Stimulated activated CD8-positive, alpha-beta memory T cell treated with anti-CD3 and anti-CD28 coated beads, Interleukin-7, amount 100 ng/mL, for 4 hours (primary cell): ENCODE data around the gene LHX2.

Experiments used
- DNase-seq, 2 donors: peaks; one replicate each; pipeline ENCODE4 v3.0.0-alpha.2; 2020; ENCODE audit warnings: low read depth in 2 of 2

Gene LHX2

GRCh38 chr9:124013309-124014210 lies 2.0 kb downstream of the LHX2 start:
- no peak for DNase-seq

GRCh38 chr9:124014211-124014955 lies 2.8 kb downstream of the LHX2 start:
- no peak for DNase-seq

GRCh38 chr9:124014956-124015660 lies 3.5 kb downstream of the LHX2 start:
- no peak for DNase-seq

GRCh38 chr9:124015661-124016131 lies 4.1 kb downstream of the LHX2 start:
- no peak for DNase-seq

DNA sequence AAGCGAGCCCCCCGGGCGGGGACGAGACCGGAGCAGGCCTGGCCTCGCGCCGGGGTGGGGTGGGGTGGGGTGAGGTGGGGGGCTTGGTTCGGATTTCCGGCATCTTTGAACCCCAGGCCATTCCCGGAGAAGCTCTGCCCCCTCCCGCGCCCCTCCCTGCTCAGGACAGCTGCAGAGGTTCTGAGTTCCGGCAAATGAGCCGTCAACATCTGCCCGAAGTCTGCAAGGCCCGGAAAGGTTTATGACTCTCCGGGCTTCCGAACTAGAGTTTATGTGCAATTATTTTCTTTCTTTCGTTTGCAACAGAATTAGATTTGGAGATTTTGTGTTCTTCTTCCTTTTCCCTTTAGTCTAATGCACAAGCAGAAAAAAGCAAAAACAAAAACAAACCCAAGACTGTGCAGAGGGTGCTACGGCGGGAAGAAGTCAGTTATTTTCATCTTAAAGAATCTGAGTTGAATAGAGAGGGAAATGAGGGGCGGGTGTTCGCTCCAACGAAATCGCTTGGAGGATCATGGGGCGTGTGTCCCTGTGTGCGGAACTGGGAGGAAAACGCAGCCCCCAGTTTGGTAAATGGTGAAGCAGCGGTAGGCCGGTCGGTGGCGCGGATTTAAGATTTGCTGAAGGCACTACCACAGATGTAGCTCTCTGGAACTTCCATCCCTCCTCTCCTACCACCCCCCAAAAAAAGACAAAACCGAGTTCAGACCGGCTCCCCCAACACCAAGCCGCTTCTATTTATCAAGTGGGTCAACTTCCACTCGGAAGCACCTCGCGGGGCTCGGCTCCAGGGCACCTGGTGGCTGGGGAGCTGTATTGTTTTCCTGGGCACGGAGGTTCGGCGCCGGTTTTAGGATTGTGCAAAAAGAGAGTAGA lies 4.8 kb downstream of the LHX2 start:
- no peak for DNase-seq

DNA sequence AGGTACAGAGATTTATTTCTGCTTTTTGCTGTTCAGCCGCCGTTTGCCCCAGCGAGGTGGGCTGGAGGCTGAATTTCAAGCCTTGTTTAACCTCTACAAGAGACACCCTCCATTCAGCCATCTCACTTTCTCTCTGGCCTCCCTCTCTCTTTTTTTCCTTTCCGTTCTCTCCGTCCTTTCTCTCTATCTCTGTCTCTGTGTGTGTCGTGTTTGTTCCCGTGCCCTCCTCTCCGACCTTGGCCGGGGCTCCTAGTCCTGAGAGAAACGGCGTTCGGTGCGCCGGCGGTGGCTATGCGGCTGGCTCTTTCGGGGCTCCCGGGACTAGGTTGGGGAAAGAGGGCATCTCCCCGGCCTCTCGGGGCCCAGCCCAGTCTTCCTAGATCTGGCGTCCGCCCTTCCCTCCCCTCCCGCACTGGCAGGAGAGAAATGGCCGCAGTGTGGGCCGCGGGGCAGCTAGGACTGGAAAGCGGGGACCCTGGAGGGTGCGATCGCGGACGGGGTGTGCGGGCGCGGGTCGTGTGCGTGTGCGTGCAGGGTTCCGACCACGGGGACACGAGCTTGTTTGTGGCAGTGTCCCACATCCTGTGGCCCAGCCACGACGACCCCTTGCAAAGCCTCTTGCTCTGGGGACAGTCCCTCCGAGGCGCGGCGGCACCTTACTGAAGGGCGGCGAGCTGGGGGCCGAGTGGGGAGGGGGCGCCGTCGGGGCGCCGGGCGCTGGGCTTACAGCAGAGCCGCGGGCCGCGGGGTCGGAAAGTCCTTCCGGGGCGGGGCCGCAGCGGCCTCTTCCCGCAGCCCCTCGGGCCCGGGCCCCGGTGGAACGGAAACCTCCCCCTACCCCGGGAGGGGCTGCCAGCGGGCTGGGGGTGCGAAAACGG lies 5.7 kb downstream of the LHX2 start:
- no peak for DNase-seq

DNA sequence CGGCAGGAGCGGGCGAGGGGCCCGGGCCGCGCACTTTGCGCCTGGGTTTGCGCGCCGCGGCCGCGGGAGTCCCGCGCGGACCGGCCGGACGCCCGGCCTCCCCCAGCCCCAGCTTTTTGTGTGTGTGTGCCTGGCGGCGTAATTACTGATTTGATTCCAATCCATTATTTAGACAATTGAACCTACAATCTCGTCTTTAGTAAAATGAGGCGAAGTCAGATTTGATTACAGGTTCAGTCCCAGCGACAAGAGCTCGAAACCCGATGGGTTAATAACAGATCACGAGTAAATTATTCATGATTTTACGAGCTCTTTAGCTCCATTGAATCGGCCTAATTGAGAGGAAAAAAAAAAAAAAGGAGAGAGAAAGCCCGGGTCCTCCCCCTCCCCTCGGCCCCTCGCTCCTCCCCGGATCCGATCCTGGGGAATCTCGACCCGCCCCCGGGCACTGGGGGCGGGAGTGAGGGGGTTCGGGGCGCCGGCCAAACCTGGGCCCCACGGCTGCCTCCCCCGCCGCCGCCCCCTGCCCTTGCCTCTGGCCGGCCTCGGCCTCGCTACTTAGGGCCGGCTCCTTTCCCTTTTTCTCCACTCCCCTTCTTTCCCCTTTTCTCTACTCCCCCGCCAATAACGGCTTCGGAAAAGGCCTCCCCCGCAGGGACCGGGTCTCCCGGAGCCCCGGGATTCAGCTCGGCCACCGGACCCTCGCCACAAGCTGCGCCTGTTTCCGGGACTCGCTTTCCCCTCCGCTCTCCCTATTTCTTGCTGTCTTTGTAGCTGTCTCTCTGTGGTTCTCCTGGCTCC lies 6.6 kb downstream of the LHX2 start:
- no peak for DNase-seq

GRCh38 chr9:124018730-124019697 lies 7.4 kb downstream of the LHX2 start:
- DNase-seq = no peak

GRCh38 chr9:124019771-124020519 lies 8.4 kb downstream of the LHX2 start:
- no peak for DNase-seq

DNA sequence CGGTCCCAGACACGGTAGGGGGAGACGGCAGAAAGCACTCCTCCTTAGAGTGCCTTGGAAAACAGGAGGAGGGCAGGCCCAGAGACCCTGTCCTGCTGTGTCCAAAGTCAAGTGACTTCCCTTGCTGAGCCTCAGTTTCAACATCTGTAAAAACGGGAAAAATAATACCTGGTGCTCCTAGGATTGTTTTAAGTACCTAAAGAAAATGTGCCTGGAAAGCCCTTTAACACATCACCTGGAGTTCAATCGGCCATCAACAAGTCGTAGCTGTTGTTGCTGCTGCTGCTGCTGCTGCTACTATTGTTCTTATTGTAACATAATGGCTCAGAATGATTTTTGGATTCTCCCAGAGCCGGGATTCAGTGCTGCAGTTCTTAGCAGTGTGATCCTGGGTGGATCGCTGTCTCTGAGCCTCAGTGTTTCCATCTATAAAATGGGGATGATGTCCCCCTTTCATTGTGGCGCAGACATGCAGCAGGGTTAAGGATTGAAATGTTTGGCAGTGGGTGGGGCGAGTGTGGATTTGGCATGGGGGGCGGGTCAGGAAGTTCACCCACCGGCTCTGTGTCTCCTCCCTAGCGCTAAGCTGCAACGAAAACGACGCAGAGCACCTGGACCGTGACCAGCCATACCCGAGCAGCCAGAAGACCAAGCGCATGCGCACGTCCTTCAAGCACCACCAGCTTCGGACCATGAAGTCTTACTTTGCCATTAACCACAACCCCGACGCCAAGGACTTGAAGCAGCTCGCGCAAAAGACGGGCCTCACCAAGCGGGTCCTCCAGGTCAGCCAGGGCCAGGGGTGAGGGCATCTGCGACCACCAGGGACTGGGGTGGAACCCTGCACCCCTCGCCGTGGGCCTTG lies 9.2 kb downstream of the LHX2 start:
- DNase-seq = no peak

- no peak for DNase-seq
Observed at GRCh38 chr9:124021385-124021769, 9.8 kb downstream of the LHX2 start.

- no peak for DNase-seq
Observed at GRCh38 chr9:124022201-124023121, 10.9 kb downstream of the LHX2 start.

- no peak for DNase-seq
Observed at GRCh38 chr9:124024107-124024506, 12.5 kb downstream of the LHX2 start.

GRCh38 chr9:124029617-124030016 lies 18.0 kb downstream of the LHX2 start:
- no peak for DNase-seq

- DNase-seq = no peak
Observed at GRCh38 chr9:124030969-124031451, 19.4 kb downstream of the LHX2 start.
